Loucy (cell line): Measurements from ENCODE around the gene FNDC11.

Experiments used
- H2AFZ ChIP-seq: fragments of 200-600 bp; sonication (generic); 2 replicates; pipeline ENCODE4 v1.6.0; 2016; ENCODE audit warnings: antibody characterized with exemption, mild to moderate bottlenecking, low read length, moderate library complexity
- H3F3A ChIP-seq: fragments of 200-600 bp; 2 replicates; pipeline ENCODE4 v1.6.0; 2016; ENCODE audit warnings: antibody characterized with exemption, low read depth, mild to moderate bottlenecking
- H3K27me3 ChIP-seq: fragments of 200-600 bp; sonication (generic); 2 replicates; pipeline ENCODE4 v1.6.1; 2014; ENCODE audit warnings: low read length, mild to moderate bottlenecking; ENCODE audit not compliant: insufficient read depth, poor library complexity, severe bottlenecking
- H3K36me3 ChIP-seq: fragments of 200-600 bp; sonication (generic); 2 replicates; pipeline ENCODE4 v1.6.1; 2016; ENCODE audit warnings: low read length; ENCODE audit not compliant: insufficient read depth
- H3K4me1 ChIP-seq: fragments of 200-600 bp; sonication (generic); 2 replicates; pipeline ENCODE4 v1.5.1; 2014; ENCODE audit warnings: low read length, mild to moderate bottlenecking; ENCODE audit not compliant: insufficient read depth, poor library complexity, severe bottlenecking
- H3K4me2 ChIP-seq: fragments of 200-600 bp; sonication (generic); 2 replicates; pipeline ENCODE4 v1.6.0; 2014; ENCODE audit warnings: antibody characterized with exemption, low read length, low read depth, mild to moderate bottlenecking; ENCODE audit not compliant: poor library complexity, severe bottlenecking
- H3K4me3 ChIP-seq: fragments of 200-600 bp; sonication (generic); 2 replicates; pipeline ENCODE4 v1.5.1; 2014; ENCODE audit warnings: low read length, mild to moderate bottlenecking, mixed read lengths; ENCODE audit not compliant: poor library complexity, severe bottlenecking
- H3K79me2 ChIP-seq: fragments of 200-600 bp; sonication (generic); 2 replicates; pipeline ENCODE4 v1.6.1; 2014; ENCODE audit warnings: low read length; ENCODE audit not compliant: insufficient read depth
- H3K9ac ChIP-seq: fragments of 200-600 bp; sonication (generic); 2 replicates; pipeline ENCODE4 v1.6.0; 2014; ENCODE audit warnings: mild to moderate bottlenecking, low read depth, low read length, moderate library complexity; ENCODE audit not compliant: poor library complexity, severe bottlenecking
- H3K9me2 ChIP-seq: fragments of 200-600 bp; sonication (generic); replicated peaks from 2 replicates; pipeline ENCODE4 v1.6.1; 2016; ENCODE audit warnings: low read depth, low read length, mixed read lengths
- H3K9me3 ChIP-seq: fragments of 200-600 bp; sonication (generic); 2 replicates; pipeline ENCODE4 v1.6.1; 2014; ENCODE audit warnings: mild to moderate bottlenecking, antibody characterized with exemption, low read length, low read depth; ENCODE audit not compliant: insufficient read depth
- H4K20me1 ChIP-seq: fragments of 200-600 bp; sonication (generic); 2 replicates; pipeline ENCODE4 v1.6.0; 2014; ENCODE audit warnings: antibody characterized with exemption, low read length, mild to moderate bottlenecking; ENCODE audit not compliant: insufficient read depth, poor library complexity, severe bottlenecking
- CTCF ChIP-seq: fragments of 200-600 bp; sonication (generic); conservative IDR thresholded peaks from 2 replicates; pipeline ENCODE4 v1.5.1; 2014; ENCODE audit warnings: mild to moderate bottlenecking, antibody characterized with exemption, low read length
- EZH2phosphoT487 ChIP-seq: fragments of 200-600 bp; IDR thresholded peaks from 2 replicates; pipeline ENCODE4 v1.6.1; 2018; ENCODE audit warnings: antibody characterized with exemption, mild to moderate bottlenecking, moderate library complexity, borderline replicate concordance

Gene FNDC11

GRCh38 chr20:63533871-63534393 lies 20.0 kb upstream of the FNDC11 start:
- no peak overlapping the region for H3K9ac ChIP-seq
- no peak for TF ChIP-seq EZH2phosphoT487
- no peak for TF ChIP-seq CTCF

GRCh38 chr20:63534427-63534830 lies 19.5 kb upstream of the FNDC11 start:
- TF ChIP-seq EZH2phosphoT487 (no peak), CTCF (no peak)
- Histone ChIP-seq H3K36me3 (no peaks in the 10 kb centered on the region), H2AFZ (no peak overlapping the region), H3K9me3 (no peaks in the 10 kb centered on the region), H3K27me3 (no peaks in the 10 kb centered on the region), H3K79me2 (no peaks in the 10 kb centered on the region), H3K4me2 (no peak overlapping the region), H3K4me1 (peaks cover 12% of the 10 kb centered on the region), H3K9ac (no peak overlapping the region), H4K20me1 (no peaks in the 10 kb centered on the region), H3K9me2 (no peaks in the 10 kb centered on the region), H3F3A (no peaks in the 10 kb centered on the region), H3K4me3 (no peak overlapping the region)

More at GRCh38 chr20:63533871-63534393, 20.0 kb upstream of the FNDC11 start:
- no peak overlapping the region for H3K4me2 ChIP-seq
- no peaks in the 10 kb centered on the region for H3K9me3 ChIP-seq
- peaks cover 12% of the 10 kb centered on the region for H3K4me1 ChIP-seq
- no peaks in the 10 kb centered on the region for H3K27me3 ChIP-seq
- no peaks in the 10 kb centered on the region for H4K20me1 ChIP-seq
- no peaks in the 10 kb centered on the region for H3F3A ChIP-seq
- H2AFZ ChIP-seq: no peak overlapping the region
- no peaks in the 10 kb centered on the region for H3K79me2 ChIP-seq
- no peaks in the 10 kb centered on the region for H3K36me3 ChIP-seq
- H3K4me3 ChIP-seq: no peak overlapping the region
- no peaks in the 10 kb centered on the region for H3K9me2 ChIP-seq

GRCh38 chr20:63534831-63535651 lies 18.9 kb upstream of the FNDC11 start:
- Histone ChIP-seq H4K20me1 (no peaks in the 10 kb centered on the region), H3K79me2 (no peaks in the 10 kb centered on the region), H3K9ac (no peak overlapping the region), H3K4me2 (no peak overlapping the region), H3K9me2 (no peaks in the 10 kb centered on the region), H3K36me3 (no peaks in the 10 kb centered on the region), H3K4me3 (no peak overlapping the region), H3K4me1 (peaks cover 12% of the 10 kb centered on the region), H2AFZ (no peak overlapping the region), H3F3A (no peaks in the 10 kb centered on the region), H3K27me3 (no peaks in the 10 kb centered on the region), H3K9me3 (no peaks in the 10 kb centered on the region)
- no peak for TF ChIP-seq CTCF
- no peak for TF ChIP-seq EZH2phosphoT487
